ENCODE measurements around the gene SLC8A1.

DNA sequence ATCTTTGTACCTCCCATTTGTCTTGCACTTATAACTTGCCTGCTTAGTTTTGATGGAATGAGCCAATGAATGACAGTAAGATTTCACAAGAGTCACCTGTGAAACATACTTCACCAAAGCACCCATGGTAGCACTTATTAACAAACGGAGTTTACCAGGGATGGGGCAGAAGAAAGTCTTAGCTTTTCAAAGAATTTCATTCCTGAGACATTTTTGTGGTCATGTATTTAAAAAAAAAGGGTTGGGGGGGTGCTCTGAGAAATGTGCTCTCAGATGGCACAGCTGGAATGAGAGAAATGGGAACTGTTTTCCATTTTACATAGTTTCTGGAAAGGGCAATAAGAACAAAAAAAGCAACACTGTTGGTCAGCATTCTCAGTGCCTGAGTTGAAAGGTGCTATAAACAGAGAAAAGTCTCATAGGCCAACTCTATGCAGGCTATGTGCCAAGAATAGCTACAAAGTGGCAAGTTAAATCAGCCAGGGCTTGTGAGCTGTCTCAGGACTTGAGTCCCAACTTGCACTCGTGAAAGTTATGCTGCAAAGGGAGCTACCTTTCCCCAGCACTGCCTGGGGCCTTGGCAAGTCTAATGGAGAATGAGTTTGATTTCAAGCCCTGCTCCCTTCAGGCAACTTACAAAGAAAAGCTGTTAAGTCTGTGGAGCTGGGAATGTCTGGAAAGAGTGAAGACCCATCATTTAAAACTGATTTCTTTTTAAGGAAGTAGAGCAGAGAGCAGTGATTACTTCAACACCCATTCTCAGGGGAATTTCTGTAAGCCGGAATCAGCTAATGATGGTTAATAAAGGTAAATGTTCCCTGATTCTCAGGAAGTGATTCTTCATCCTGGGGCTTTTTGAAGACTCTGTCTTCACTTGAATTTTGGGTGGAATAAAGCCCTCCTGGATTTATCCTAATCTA is 170.6 kb downstream of the SLC8A1 start:
- no peak for TF ChIP-seq POLR2AphosphoS5 (IDR thresholded peaks at IDR 0.05)
- TF ChIP-seq CTCF (IDR thresholded peaks at IDR 0.05): no peak
- no peak for TF ChIP-seq POLR2A (IDR thresholded peaks at IDR 0.05)

Measured in upper lobe of left lung (tissue), 4 donors.